ENCODE data around the gene APOBEC3B. TPM values are rescaled to one million over a fixed set of nuclear protein-coding genes. Genes with fewer than 3 reads are reported as not detected.
A peak's percentile ranks its signal among the peaks of the same experiment; 100 is the strongest.
"Not testable (repeated sequence)": the region's sequence is repeated elsewhere in the genome, so short reads cannot be mapped to it uniquely, and the experiment has no call there.

The APOBEC3B gene
- total and polyA plus RNA-seq, 8 donors: 1.1 to 8.7 (median 3.8) TPM; not detected in 3

DNA sequence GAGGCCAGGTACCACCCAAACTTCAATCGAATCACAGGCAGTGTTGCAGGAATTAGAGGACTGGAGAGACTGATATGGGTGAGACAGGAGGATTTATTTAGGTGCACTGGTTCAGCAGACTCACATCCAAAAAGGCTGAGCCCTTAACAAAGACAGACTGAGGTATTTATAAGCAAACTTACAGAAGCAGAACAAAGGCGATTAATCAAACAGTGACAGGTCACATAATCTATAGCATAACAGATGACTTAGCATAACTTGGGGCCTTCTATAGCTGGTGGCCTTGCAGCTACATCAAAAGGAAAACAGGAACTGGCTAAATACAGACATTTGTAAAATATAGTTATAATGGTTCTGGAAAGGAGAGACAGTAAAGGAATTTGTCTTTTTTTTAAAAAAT lies 2.1 kb downstream of the APOBEC3B start:
- Histone ChIP-seq H3K4me3 (no peak overlapping the region), H3K4me1 (peaks cover 0 to 32% (median 16%) of the 10 kb centered on the region in 4 donors), H3K36me3 (no peaks in the 10 kb centered on the region), H3K9me3 (no peaks in the 10 kb centered on the region), H3K27me3 (no peaks in the 10 kb centered on the region), H3K27ac (peak overlapping the region in 2 of 5 donors; percentile 23 to 46)
- no peak for DNase-seq
- WGBS, 5 donors: 91 to 96% (median 91%) methylated on average over 2 of the region's 2 CpGs; no CpG with 5 or more reads in 1 of the 5 donors
- TF ChIP-seq POLR2AphosphoS5 (IDR thresholded peaks at IDR 0.05) (no peak), EP300 (IDR thresholded peaks at IDR 0.05) (no peak), POLR2A (IDR thresholded peaks at IDR 0.05) (no peak), CTCF (IDR thresholded peaks at IDR 0.05) (no peak)
- intact Hi-C loops (cut with DNase I; ENCODE audit: low total_unique reads): no loop called here

- H3K27me3 ChIP-seq; H3K9me3 ChIP-seq; H3K4me3 ChIP-seq; H3K36me3 ChIP-seq; intact Hi-C loops (cut with DNase I; ENCODE audit: low total_unique reads): not testable (repeated sequence)
- WGBS, 5 donors: 41 to 56% (median 52%) methylated on average over 9 of the region's 9 CpGs; no CpG with 5 or more reads in 1 of the 5 donors
- Histone ChIP-seq H3K27ac (peak overlapping the region in 2 of 5 donors; percentile 23 to 46), H3K4me1 (peaks cover 0 to 32% (median 16%) of the 10 kb centered on the region in 4 donors)
- peak in 1 of 3 donors; percentile 67 for TF ChIP-seq POLR2AphosphoS5 (IDR thresholded peaks at IDR 0.05)
- DNase-seq: peak; percentile 51 to 79
These were observed 2.9 kb downstream of the APOBEC3B start for GRCh38 chr22:38984784-38985757.

- Histone ChIP-seq H3K9me3 (no peaks in the 10 kb centered on the region), H3K4me1 (peaks cover 0 to 21% (median 7%) of the 10 kb centered on the region in 4 donors), H3K27me3 (no peaks in the 10 kb centered on the region), H3K27ac (no peak overlapping the region), H3K4me3 (no peak overlapping the region), H3K36me3 (no peaks in the 10 kb centered on the region)
- intact Hi-C loops (cut with DNase I; ENCODE audit: low total_unique reads): no loop called here
- WGBS, 5 donors: 95 to 100% (median 99%) methylated on average over 3 of the region's 3 CpGs; no CpG with 5 or more reads in 1 of the 5 donors
- TF ChIP-seq EP300 (IDR thresholded peaks at IDR 0.05) (no peak), POLR2A (IDR thresholded peaks at IDR 0.05) (no peak)
- DNase-seq: no peak
These were observed 4.5 kb downstream of the APOBEC3B start for GRCh38 chr22:38986629-38987028.

- no peak for DNase-seq
- Histone ChIP-seq H3K27me3 (no peaks in the 10 kb centered on the region), H3K27ac (no peak overlapping the region), H3K9me3 (no peaks in the 10 kb centered on the region), H3K4me1 (peaks cover 0 to 14% (median 4%) of the 10 kb centered on the region in 4 donors), H3K36me3 (no peaks in the 10 kb centered on the region), H3K4me3 (no peak overlapping the region)
- intact Hi-C loops (cut with DNase I; ENCODE audit: low total_unique reads): no loop called here
- 86 to 90% (median 87%) methylated on average over 8 of the region's 8 CpGs; no CpG with 5 or more reads in 1 of the 5 donors for WGBS, 5 donors
- TF ChIP-seq EP300 (IDR thresholded peaks at IDR 0.05) (no peak), POLR2AphosphoS5 (IDR thresholded peaks at IDR 0.05) (no peak)
These were observed 5.2 kb downstream of the APOBEC3B start for GRCh38 chr22:38987171-38987895.

DNA sequence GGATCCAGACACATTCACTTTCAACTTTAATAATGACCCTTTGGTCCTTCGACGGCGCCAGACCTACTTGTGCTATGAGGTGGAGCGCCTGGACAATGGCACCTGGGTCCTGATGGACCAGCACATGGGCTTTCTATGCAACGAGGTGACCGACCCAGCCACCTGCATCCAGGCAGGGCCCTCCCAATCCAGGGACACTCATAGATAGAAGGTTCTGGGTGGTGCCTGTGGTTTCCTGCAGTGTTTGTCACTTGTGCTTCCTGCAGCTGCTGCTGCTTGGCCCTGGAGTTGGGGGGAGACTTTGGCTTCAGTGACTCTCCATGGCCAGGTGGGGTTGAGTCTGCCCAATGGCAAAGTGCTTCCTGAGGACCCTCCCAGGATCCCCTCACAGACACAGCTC lies 7.3 kb downstream of the APOBEC3B start:
- H3K36me3 ChIP-seq: no peaks in the 10 kb centered on the region
- no peak for TF ChIP-seq POLR2AphosphoS5 (IDR thresholded peaks at IDR 0.05)
- TF ChIP-seq POLR2A (IDR thresholded peaks at IDR 0.05): no peak
- no peak for TF ChIP-seq EP300 (IDR thresholded peaks at IDR 0.05)
- TF ChIP-seq CTCF (IDR thresholded peaks at IDR 0.05): no peak
- H3K4me3 ChIP-seq: no peak overlapping the region
- H3K27me3 ChIP-seq: no peaks in the 10 kb centered on the region
- no peaks in the 10 kb centered on the region for H3K9me3 ChIP-seq
- H3K4me1 ChIP-seq: peaks cover 0 to 5% (median 0%) of the 10 kb centered on the region in 4 donors
- 87 to 92% (median 91%) methylated on average over 6 of the region's 6 CpGs; no CpG with 5 or more reads in 1 of the 5 donors for WGBS, 5 donors
- no peak for DNase-seq
- intact Hi-C loops (cut with DNase I; ENCODE audit: low total_unique reads): no loop called here
- no peak overlapping the region for H3K27ac ChIP-seq

DNA sequence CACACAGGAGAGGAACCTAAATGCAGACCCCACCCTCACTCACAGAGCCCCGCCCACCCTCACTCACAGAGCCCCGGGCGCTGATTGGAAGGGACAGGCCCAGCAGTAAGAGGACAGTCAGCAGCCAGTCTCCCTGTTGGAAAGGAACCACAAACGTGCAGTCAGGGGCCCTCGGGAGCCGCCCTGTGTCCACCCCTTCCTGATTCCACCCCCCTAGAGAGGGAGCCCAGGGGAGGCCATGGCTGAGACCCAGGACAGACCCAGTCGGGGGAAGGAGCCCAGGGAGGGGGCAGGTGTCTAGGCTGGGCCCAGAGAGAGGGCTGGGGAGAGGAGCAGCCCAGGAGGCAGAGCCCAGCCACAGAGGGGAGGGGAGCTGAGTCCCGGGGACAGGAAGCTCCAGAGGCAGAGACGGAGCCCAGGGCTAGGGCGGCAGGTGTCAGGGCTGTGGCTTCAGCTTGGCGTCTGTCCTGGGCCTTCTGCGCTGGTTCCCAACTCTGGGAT lies 10.8 kb downstream of the APOBEC3B start:
- Histone ChIP-seq H3K27ac (peak overlapping the region in 1 of 5 donors; percentile 15), H3K27me3 (peaks cover 0 to 27% (median 0%) of the 10 kb centered on the region in 3 donors)
- WGBS, 5 donors: 17 to 37% (median 27%) methylated on average over 2 to 12 of the region's 12 CpGs
- DNase-seq: peak in 1 of 2 donors; percentile 20
- H3K9me3 ChIP-seq; intact Hi-C loops (cut with DNase I; ENCODE audit: low total_unique reads); H3K4me3 ChIP-seq; H3K36me3 ChIP-seq; H3K4me1 ChIP-seq: not testable (repeated sequence)

All from stomach (tissue), 9 donors.